GM12874 (cell line): ENCODE measurements around the gene GAPDHS.

Experiments
- CTCF ChIP-seq: IDR thresholded peaks from 2 replicates; pipeline ENCODE4 v1.5.1; 2011; ENCODE audit warnings: low read depth, mild to moderate bottlenecking, control low read depth, low read length, moderate library complexity; ENCODE audit not compliant: insufficient read depth

Gene GAPDHS

GRCh38 chr19:35529241-35530218, 3.7 kb upstream of the GAPDHS start:
- no peak for TF ChIP-seq CTCF

DNA sequence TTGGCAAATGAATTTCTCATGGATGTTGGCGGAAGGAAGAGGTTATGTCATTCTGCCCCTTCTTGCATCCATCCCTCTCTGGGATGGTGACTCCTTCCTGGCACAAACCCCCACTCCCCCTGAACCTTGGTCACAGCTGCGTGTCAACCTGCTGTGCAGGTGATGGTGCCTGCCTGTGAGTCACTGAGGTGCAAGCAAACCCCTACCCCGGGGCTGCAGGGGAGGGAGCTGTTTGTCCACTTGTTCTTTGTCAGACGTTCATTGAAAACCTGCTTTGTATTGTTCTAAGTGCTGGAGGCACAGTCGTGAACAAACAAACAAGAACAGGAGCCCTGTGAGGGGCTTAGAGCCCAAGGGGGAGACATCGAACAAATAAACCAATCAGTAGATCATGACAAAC, 2.0 kb upstream of the GAPDHS start:
- TF ChIP-seq CTCF: no peak

DNA sequence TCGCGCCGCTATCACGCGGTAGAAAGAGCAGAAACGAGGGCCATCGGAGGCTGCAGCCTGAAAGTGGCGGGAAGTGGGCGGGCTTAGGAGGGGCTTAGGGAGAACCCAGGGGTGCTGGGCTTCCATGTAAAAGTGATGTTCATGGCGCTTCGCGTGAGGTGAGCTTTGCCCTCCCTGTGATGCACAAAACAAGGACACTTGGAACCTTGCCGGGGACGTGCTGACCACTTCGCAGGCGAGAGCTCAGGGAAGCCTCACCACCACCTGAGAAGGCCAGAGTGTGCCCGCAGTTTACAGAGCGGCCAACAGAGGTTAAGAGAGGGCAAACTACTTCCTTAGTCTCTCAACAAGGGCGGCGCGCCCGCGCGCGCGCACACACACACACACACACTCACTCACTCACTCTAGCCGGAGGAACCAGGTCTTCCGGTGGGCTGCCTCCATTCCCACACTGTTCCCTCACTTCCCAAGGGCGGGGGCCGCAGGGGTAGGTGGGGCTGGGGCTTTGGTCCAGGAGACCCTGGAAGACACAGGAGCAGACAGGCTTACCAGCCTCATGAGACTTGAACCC, 651 bp downstream of the GAPDHS start:
- TF ChIP-seq CTCF: no peak

DNA sequence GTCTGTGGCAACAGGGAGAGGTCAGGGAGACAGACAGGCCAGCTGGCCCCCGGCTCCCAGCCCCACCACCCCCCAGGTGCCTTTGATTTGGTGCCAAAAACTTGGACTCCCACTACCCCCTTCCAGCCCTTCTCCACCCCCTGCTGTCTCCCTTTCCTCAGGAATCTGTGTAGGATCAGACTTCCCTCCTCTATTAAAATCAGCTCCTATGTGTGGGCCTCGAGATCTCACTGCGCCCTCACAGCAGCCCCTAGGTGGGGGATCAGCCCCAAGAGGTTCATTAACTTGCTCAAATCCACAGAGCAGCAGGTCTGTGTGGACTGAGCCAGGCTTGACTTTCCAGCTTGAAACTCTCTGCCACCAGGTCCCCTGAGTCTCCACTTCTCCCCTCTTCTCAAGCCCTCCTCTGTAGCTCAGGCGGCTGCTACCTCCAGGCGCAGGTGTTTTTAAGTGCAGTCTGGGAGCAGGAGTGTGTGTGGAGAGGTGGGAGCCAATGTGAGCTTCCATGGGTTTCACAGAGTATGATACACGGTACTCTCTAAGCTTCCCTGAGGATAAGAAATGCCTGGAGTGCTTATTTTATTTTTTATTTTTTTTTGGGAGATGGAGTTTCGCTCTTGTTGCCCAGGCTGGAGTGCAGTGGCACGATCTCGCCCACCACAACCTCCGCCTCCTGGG, 1.7 kb downstream of the GAPDHS start:
- no peak for TF ChIP-seq CTCF

DNA sequence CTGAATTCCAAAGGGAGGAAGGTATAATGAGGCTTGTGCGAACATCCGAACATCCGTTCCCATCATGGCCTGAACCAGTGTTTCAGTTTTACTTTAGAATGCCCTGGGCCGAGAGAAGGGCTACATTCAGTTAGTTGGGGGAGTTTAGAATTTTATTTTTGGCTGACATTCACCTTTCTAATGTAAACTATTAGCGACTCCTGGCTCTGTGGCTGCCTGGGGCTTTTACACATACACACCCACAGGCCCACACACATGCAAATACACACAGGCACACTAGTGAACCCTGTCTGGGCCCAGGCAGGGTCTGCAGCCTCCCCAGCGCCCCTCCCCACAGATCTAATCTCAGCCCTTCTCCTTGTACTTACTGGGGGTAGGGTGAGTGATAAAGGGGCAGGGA, 6.1 kb downstream of the GAPDHS start:
- TF ChIP-seq CTCF: no peak

GRCh38 chr19:35539850-35540249, 6.6 kb downstream of the GAPDHS start:
- no peak for TF ChIP-seq CTCF

GRCh38 chr19:35540356-35540927, 7.2 kb downstream of the GAPDHS start:
- no peak for TF ChIP-seq CTCF
